HG03139 (cell line): Measurements from ENCODE around the gene ABCC9.
"Not testable (repeated sequence)": the region's sequence is repeated elsewhere in the genome, so short reads cannot be mapped to it uniquely, and the experiment has no call there.

Source experiments
- ATAC-seq: cut with Tn5 transposase; IDR thresholded peaks from one replicate; pipeline ENCODE4 v1.9.1; 2021; ENCODE audit not compliant: unreplicated experiment

Gene ABCC9

DNA sequence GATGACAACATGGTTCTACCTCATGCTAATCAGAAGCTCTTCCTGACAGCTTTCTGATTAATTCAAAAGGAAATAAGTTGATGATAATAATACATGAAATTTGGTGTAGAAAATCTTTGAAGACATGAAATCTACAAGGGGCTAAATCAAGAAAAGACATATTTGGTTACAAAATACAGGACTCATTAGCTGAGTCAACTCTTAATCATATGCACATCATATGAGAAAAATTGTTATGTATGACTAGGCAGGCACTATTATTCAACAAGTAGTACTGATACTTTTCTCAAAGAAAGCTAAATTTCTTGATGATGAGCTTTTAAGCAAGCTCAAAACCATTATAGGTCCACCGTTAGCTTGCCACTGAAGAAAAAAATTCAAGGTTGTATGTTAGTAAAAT is 7.1 kb downstream of the ABCC9 start:
- no peak for ATAC-seq

DNA sequence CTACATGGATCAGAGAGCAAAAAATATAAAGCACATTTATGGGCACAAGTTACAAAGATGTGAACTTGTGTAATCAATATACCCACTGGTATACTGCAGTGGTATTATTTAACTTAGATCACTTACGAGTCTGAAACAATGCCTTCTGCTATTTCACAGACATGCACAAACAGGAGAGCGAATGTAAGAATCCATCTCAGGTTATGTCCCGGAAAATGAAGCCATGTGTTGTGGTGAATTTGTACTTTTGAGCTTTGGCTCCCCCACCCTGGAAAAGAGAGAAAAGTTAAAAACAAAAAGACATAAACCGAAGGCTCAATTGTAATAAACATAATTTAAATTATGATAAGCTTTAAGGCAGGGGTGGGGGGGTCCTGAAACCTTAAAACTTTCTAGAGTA is 7.6 kb downstream of the ABCC9 start:
- ATAC-seq = no peak

DNA sequence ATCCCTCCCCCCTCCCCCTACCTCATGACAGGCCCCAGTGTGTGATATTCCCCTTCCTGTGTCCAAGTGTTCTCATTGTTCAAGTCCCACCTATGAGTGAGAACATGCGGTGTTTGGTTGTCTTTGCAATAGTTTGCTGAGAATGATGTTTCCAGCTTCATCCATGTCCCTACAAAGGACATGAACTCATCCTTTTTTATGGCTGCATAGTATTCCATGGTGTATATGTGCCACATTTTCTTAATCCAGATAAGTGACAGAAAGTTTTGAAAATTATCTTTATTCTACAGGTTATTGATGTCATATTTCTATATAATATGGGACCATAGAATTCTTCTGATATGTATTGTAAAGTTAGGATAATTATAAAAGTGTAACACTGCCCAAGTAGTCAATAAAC is 11.3 kb downstream of the ABCC9 start:
- ATAC-seq = not testable (repeated sequence)

DNA sequence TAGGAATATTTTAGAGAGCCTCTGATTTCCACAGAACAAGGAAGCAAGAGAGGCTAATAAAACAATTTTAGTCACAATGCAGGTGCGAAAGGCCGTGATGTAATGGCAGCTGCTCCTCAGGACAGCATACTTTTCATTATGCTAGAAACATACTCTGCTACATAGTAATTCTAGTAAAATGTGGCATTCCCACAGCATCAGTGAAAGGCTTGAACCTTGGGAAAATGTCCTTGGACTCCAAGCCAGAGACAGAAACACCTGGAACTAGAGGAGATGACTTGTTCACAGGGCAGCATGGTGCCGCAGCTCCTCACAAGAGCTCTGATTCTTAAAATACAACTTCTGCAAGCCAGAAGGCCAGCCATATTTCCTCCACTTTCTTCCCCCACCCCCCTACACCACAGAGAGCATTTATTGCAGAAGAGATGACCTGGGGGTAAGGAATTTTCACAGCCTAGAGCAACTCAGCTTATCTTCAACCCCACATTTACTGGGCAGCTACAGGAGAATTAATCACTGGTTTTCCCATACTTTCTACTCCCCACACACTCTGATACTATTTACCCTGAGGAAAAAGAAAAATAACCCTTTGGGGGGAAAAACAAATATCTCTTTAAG is 15.8 kb downstream of the ABCC9 start:
- ATAC-seq = no peak

DNA sequence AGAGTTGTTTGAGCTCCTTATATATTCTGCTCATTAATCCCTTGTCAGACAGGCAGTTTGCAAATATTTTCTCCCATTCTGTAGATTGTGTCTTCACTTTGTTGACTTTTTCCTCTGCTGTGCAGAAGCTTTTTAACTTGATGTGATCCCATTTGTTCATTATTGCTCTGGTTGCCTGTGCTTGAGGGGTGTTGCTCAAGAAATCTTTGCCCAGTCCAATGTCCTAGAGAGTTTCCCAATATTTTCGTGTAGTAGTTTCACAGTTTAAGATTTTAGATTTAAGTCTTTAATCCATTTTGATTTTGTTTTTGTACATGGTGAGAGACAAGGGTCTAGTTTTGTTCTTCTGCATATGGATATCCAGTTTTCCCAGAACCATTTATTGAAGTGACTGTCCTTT is 19.8 kb downstream of the ABCC9 start:
- no peak for ATAC-seq

DNA sequence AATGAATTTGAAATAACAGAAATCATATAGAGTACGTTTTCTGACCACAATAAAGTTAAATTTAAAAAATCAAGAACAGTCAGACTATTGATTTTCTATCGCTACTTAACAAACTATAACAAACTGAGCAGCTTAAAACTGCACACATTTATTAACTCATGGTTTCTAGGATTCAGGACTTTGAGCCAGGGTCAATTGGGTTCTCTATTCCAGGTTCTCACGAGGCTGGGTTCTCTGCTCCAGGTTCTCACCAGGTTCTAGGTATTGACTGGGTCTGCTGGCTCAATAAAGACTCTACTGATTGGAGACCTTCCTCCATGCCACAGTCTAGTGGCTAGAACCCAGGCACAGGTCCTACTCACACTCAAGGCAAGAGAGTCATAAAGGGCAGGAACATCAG is 22.8 kb downstream of the ABCC9 start:
- no peak for ATAC-seq

DNA sequence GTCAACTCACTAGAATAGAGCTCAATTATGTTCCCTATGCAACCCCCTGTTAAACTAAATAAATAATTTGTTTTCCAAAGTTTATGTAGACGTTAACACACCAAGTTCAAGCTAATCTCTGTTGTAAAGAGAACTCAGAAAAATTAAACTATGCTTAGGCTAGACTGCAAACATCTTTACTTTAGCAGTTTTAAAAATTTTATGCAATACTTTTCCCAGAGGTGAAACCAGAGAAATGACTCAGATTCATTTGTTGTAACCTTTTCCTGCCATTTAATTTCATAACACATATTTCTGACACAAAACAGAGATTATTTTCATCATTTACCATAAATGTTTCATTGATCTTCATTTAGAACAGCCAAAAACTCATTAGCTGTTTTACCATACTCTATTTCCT is 27.4 kb downstream of the ABCC9 start:
- ATAC-seq = no peak

DNA sequence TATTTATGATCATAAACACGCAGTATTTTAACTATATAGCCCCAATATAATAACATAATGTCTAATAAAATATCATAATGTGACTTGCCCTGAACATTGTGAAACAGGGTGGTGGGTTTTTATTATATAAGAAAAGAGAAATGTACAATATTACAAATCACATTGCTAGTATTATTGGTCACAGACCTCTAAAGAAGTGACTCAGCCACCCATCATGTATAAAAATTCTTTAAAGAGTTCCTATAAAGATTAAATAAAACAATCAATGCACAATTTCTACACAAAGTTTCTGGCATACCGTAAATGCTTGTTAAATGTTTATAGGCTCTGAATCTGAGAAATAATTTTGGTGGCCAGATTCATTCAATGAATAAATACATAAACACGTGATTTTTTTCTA is 28.9 kb downstream of the ABCC9 start:
- no peak for ATAC-seq

DNA sequence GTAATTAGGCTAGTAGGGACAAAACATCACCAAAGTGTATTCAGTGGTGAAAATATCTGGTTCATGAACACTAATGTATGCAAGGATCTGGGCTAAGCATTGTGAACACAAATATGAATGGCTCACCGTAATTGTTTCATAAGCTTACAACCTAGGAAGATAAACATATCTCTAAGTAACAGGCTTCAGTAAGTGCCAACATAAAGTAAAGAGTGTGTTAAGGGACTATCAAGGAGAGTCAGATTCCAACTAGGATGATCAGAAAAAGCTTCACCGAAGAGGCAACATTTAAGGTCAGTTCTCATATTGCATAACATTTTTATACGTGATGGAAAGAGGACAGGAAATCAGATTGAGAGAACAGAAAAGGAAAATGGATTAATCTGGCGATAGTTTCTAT is 29.4 kb downstream of the ABCC9 start:
- no peak for ATAC-seq

DNA sequence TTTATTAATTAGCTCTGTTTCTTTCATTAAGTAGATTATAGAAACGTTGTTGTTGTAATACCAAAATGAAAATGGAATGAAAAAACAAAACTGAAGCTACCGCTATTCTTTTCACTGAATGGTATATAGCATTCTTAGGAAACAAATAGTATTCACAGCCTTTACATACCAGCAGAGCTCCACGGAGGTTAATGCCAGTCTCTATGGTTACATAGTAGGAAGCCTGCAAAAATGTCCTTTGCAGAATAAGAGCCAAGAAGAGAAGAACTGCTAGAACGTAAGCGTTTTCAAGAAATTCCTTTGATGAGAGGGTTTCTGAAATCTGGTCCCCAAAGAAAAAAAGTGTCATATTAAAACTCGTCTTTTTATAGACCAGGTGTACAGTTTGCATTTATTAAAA is 30.6 kb downstream of the ABCC9 start:
- ATAC-seq = no peak

DNA sequence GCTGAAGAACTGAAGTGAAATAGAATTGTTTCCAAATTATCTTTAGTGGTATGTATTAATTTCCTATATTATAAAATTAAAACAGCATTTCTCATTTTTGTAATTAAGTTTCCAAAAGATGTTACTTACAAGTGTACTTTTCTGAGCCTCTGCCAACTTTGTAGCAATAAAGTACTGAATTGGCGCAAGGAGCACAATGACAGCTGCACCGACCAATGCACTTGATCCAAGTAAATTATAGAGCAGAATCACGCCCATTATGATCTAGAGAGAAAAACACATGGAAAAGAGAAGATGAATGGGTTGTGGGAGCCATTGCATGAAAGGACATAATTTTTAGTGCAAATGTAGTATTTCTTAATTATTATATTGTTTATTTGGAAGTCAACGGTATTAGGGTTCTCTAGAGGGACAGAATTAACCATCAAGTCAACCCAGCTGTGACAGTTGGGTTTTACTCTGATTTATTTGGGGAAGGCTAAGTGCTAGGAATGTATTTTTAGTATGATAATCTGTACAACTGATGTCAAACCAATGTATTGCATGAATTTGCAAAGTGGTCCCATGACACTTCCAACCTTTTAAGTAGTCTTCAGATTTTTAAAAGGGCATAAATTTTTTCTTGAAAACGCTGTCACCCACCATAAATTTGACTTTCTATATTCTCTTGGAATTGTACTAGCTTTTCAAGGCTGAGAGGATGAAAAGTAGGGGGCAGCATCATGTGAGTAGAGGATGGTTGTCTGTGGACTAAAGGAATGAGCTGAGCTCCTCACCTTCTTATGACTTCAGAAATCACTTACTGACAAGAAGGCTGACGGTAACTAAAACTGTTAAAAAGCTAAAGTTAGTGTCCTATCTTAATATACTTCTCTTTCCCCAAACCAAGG is 33.0 kb downstream of the ABCC9 start:
- no peak for ATAC-seq

DNA sequence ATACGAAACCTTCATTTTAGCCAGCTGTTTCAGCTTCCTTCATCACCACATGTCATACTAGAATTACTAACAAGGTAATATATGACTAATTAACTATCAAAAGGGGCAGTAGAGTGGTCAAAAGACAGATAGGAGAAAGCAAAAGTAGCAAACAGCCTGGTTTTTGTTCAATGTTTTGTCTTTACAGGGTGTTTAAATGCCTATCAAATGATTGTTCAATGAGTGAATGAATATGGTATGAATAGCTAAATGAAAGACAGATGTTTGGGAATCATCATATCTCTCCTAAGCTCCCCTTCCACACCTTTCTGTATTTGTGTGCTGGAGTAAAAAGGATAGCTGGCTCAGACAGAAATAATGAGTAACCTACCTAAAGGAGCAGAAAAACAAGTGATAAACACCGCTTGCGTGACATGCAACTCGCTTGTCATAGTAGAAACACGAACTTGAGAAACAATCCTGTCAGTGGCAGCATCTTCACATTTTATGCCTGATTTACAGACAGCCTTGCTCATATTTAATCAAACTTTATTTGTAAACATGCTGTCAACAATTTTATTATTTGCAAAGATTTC is 34.2 kb downstream of the ABCC9 start:
- peak; percentile 86 for ATAC-seq

DNA sequence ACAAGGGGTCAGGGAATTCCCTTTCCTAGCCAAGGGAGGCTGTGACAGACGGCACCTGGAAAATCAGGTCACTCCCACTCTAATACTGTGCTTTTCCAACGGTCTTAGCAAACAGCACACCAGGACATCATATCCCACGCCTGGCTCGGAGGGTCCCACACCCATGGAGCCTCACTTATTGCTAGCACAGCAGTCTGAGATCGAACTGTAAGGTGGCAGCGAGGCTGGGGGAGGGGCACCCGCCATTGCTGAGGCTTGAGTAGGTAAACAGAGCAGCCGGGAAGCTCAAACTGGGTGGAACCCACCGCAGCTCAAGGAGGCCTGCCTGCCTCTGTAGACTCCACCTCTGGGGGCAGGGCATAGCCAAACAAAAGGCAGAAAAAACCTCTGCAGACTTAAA is 41.7 kb downstream of the ABCC9 start:
- not testable (repeated sequence) for ATAC-seq

DNA sequence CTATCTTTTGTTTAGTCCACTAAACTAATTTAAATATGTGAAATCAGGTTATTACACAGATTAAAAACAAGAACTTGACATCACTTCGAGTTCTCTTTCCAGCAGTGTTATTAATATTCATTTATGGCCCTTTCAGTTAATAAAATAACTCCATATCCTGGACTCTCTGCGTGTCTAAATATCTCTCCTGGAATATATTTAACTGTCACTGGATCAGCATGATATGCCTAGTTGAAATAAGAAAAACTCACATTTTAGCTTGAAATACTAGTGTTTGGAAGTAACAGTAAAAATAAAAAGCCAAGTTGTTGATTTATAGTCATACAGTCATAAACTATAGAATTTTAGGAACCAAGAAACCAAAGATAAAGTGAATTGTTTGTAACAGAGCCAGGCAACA is 45.6 kb downstream of the ABCC9 start:
- no peak for ATAC-seq

DNA sequence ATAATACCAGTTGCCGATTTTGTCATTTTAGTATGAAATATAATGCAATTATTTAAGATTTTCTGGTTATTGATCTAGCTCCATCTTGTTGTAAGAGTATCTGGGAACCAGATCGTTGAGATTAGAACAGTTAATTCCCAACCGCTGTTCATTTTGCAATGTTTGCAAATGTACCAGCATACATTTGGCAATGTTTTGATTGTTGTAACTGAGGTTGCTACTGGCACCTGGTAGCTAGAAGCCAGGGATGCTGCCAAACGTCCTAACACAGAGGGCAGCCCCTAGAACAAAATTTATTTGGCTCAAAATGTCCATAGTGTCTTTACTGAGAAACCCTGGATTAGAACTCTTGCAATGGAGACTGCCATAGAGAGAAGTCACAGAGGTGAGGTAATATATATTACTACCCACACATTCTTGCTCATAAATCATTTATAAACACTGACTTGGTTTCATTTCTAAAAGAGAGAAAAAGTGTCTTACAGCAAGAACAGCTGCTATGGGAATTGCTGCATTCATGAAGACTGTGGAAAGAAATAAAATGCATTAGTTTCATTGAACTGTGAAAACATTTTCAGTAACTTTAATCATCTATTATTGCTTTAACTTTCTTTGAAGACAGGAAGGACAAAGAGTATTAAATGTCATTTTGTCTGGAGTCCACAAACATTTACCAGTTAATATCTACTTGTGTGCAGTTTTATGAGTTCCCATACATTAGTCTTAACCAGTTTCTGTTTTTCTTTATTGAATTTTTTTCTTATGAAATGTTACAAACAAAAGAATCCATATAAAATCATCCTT is 46.2 kb downstream of the ABCC9 start:
- no peak for ATAC-seq

DNA sequence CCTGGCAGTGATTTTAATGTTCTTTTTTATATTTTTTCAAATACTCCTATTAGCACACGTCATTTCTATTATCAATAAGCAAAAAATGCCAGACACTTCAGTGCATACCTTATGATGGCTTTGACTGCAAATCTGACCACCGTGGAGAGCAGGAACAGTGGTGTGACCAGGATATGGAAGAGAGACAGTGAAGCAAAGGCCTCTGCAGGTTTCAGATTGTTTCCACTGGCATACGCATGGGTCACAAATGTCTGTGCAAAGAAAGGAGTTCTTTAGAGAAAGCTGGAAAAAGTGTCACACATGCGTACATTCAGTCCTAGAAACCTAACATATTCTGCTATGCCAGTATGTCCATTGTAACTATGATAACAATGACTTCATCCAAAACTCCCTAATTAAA is 47.3 kb downstream of the ABCC9 start:
- no peak for ATAC-seq

DNA sequence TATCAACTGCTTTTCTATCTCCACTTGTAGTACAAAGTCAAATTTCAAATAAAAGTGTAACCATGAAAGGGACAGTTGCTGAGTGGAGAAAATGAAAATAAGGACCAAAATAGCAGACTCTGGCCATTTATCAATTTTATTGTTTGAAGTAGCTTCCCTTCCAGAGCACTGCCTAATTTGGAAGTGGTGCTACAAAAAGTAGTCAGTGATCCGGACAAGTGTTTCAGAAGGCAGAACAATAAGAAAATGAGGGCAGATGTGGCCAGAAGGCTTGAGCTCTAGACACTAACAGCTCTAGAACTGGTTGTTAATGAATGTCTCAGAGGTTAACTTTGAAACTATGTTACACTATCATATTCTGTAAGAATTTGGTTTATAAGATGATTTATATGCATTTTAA is 48.9 kb downstream of the ABCC9 start:
- ATAC-seq = no peak

DNA sequence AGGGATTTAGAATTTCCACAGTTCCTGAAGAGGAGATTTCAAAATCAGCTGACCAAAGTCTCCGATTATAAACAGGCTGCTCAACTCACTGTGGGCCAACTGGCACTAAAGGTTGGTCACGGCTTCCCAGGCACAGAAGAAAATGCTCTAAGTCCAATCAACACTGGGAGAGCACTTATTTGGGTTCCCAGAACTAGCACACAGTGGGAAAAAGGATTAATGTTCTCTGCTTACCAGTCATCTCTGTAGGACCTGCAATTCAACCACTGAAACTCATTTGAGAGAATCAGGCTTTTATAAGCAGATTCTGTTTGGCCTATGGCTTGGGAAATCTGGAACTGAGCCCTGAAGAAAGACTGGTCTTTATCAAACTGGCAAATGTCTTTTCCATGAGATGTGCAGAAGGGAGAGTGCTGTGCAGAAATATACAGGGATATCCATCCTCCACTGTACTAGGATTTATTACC is 49.4 kb downstream of the ABCC9 start:
- ATAC-seq = no peak

DNA sequence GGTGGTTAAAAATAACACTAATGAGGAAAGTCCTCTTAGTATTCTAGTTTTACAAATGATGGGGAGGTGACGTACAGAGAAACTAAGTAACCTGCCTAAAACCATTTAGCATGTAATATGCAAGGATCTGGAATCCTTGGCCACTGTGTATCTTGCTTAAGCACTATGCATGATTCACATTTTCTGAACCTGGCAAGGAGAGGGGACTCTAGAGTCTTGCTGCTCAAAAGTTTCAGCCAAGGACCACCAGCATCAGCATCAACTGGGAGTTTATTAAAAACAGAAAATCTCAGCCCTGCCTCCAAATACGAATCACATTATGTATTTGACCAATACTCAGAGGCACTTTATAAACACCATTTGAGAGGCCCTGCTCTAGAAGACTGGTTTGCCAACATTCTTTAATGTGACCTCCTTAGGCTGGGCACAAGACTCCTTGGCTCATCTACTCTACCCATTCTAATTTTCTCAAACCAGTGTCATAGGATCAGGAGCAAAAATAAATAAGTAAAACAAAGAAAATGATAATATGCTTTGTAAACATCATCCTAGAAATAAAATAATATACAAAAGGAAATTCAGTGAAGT is 52.9 kb downstream of the ABCC9 start:
- no peak for ATAC-seq

DNA sequence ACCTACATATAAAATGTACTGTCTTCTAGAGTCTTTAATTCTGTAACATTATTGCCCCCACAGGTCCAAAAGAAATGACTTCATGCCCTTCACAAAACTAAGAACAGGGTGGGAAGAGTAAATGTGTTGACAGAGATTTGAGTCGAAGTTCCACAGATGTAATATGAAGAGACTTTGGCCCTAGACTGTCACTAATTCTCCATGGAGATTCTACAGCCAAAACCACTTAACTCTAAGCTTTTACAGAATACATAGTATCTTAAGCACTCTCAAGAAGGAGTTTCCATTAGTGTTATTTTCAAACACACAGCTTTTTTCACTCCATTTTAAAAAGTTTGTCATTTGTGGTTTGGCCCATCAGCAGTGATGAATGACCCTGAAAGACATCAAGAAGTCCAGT is 56.3 kb downstream of the ABCC9 start:
- no peak for ATAC-seq

DNA sequence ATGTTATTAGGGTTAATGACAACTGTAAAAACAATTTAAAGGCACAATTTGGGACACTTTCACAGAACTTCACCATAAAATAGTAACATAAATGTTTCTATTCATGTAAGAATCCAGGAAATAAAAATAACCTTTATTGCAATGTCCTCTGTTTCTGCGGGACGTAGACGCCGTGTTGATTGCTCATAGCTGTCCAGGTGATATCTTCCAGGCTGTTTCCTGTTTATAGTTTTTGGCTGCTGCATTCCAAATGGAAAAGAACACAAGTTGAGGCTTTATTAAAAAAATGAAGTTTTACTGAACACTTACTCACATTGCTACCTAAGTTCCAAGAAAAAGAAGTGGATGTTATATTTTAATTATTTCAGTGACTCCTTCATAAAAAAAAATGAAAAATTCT is 58.6 kb downstream of the ABCC9 start:
- no peak for ATAC-seq
